HCT116 (cell line): Measurements from ENCODE around the gene DGKE.

Source experiments
- ATF3 ChIP-seq: IDR thresholded peaks from 2 replicates; pipeline ENCODE4 v1.6.1; 2012
- CTCF ChIP-seq, 3 experiments: fragments of 200-600 bp in 1 of 3; sonication (generic) in 1 of 3; IDR thresholded peaks in 2 of 3; conservative IDR thresholded peaks in 1 of 3; 2 replicates each; pipeline ENCODE4 v1.5.1; 2012 to 2017; ENCODE audit warnings: low read depth in 2 of 3, low read length in 2 of 3, antibody characterized with exemption in 1 of 3, borderline replicate concordance in 1 of 3, control low read depth in 1 of 3, mild to moderate bottlenecking in 1 of 3, mixed read lengths in 1 of 3, mixed run types in 1 of 3, moderate library complexity in 1 of 3; ENCODE audit not compliant: insufficient read depth in 1 of 3
- EZH2phosphoT487 ChIP-seq: fragments of 200-600 bp; IDR thresholded peaks from 2 replicates; pipeline ENCODE4 v1.6.1; 2018; ENCODE audit warnings: antibody characterized with exemption, borderline replicate concordance
- MAX ChIP-seq: IDR thresholded peaks from 2 replicates; pipeline ENCODE4 v1.6.1; 2012
- POLR2A ChIP-seq: IDR thresholded peaks from 2 replicates; pipeline ENCODE4 v1.7.0; 2011; ENCODE audit warnings: borderline replicate concordance; ENCODE audit not compliant: insufficient read depth, insufficient read length; ENCODE audit errors: extremely low read depth
- POLR2AphosphoS5 ChIP-seq: IDR thresholded peaks from 2 replicates; pipeline ENCODE4 v1.6.1; 2011; ENCODE audit warnings: mild to moderate bottlenecking, low read depth, low read length, moderate library complexity
- SIN3A ChIP-seq: IDR thresholded peaks from 2 replicates; pipeline ENCODE4 v1.6.1; 2012; ENCODE audit warnings: low read depth
- TCF7L2 ChIP-seq: IDR thresholded peaks from 2 replicates; pipeline ENCODE4 v1.7.0; 2011; ENCODE audit warnings: borderline replicate concordance, inconsistent platforms; ENCODE audit not compliant: insufficient read depth, insufficient read length; ENCODE audit errors: extremely low read depth
- YY1 ChIP-seq: IDR thresholded peaks from 2 replicates; pipeline ENCODE4 v1.6.1; 2011; ENCODE audit warnings: low read length, low read depth, moderate library complexity, mild to moderate bottlenecking; ENCODE audit not compliant: insufficient replicate concordance; ENCODE audit errors: extremely low read depth
- ZFX ChIP-seq: fragments of 450-650 bp; IDR thresholded peaks from 2 replicates; pipeline ENCODE4 v1.6.1; 2017

GRCh38 chr17:56918916-56919315 lies 85.0 kb downstream of the DGKE start:
- TF ChIP-seq YY1 (no peak), CTCF (IDR thresholded peaks at IDR 0.05 in 2 of 3, conservative IDR thresholded peaks at IDR 0.05 in 1 of 3; ENCODE audit: borderline replicate concordance in 1 of 3, insufficient read depth in 1 of 3, low read depth in 2 of 3, low read length in 2 of 3) (no peak), POLR2AphosphoS5 (no peak), SIN3A (no peak), POLR2A (no peak), TCF7L2 (no peak), MAX (no peak; the same call in 1 of the 2 replicates), ZFX (no peak), EZH2phosphoT487 (no peak), ATF3 (no peak)
